GM12874 (cell line): ENCODE data around the gene GPR61.

ENCODE experiments used
- TF ChIP-seq, protein P1 (sequence below): IDR thresholded peaks from 2 replicates; pipeline ENCODE4 v1.5.1; 2011; ENCODE audit warnings: low read depth, mild to moderate bottlenecking, control low read depth, low read length, moderate library complexity; ENCODE audit not compliant: insufficient read depth

Gene GPR61, protein sequence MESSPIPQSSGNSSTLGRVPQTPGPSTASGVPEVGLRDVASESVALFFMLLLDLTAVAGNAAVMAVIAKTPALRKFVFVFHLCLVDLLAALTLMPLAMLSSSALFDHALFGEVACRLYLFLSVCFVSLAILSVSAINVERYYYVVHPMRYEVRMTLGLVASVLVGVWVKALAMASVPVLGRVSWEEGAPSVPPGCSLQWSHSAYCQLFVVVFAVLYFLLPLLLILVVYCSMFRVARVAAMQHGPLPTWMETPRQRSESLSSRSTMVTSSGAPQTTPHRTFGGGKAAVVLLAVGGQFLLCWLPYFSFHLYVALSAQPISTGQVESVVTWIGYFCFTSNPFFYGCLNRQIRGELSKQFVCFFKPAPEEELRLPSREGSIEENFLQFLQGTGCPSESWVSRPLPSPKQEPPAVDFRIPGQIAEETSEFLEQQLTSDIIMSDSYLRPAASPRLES

DNA sequence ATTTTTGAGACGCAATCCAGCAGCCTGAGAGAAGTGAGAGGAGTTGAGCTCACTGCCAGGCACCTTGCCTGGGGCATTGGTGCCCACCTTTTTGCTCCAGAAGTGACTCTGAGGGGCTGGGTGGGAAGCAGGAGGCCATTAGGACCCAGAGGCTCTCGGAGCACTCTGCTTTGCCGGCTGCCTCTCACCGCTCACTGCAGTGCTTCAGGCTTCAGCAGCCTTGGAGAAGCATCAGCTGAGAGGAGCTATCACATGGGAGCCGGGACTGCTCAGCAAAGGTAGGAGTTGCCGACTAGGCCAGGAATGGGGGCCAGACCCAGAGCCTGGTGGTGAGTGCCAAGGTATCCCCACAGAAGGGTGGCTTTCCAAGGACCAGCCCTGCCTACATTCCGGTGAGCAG is at the start of gene GPR61:
TSS of gene GPR61 (plus strand) at position 197 of the 400 bp plus-strand sequence. CDS start 3,151 bp downstream, outside the sequence.
- TF ChIP-seq, protein P1, sequence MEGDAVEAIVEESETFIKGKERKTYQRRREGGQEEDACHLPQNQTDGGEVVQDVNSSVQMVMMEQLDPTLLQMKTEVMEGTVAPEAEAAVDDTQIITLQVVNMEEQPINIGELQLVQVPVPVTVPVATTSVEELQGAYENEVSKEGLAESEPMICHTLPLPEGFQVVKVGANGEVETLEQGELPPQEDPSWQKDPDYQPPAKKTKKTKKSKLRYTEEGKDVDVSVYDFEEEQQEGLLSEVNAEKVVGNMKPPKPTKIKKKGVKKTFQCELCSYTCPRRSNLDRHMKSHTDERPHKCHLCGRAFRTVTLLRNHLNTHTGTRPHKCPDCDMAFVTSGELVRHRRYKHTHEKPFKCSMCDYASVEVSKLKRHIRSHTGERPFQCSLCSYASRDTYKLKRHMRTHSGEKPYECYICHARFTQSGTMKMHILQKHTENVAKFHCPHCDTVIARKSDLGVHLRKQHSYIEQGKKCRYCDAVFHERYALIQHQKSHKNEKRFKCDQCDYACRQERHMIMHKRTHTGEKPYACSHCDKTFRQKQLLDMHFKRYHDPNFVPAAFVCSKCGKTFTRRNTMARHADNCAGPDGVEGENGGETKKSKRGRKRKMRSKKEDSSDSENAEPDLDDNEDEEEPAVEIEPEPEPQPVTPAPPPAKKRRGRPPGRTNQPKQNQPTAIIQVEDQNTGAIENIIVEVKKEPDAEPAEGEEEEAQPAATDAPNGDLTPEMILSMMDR = no peak

DNA sequence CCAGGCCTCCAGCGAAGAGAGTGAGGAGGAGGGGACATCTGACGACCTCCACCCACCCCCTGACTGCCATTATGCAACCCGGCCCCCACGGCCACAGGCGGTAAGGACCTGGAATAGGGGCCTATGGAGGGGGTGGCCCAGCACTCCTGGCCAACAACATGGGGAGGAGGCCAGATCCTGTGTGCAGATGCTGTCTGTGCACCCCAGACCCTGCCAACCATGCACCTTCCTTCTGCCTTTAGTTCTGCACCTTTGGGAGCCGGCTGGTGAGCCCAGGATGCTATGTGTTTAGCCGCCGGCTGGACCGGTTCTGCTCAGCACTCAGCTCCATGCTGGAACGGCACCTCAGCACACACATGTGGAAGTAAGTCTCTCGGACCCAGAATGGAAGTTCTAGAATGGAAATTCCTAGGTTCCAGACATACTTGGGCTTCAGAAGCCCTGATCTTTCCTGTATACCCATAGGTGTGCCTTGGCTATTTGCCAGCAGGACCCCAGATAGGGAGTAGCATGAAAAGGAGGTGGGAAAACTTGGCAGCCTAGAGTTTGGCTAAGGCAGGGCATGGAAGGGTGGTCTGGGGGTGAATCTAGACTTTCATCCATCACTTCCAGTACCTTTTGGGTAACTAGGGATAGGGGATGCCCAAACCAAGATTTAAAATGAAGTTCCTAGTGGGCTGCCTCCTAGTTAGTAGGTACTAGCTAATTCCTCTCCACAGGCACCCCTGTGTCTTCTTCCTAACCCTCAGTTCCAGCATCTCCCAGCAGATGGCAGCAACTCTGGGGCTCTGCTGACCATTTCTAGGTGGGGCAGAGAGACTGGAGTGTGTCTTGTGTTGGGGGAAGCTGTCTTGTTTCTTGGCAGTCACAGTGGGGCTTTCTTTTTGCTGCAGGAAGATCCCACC is 49.4 kb upstream of the GPR61 start:
- TF ChIP-seq, protein P1 = peak; percentile 86

DNA sequence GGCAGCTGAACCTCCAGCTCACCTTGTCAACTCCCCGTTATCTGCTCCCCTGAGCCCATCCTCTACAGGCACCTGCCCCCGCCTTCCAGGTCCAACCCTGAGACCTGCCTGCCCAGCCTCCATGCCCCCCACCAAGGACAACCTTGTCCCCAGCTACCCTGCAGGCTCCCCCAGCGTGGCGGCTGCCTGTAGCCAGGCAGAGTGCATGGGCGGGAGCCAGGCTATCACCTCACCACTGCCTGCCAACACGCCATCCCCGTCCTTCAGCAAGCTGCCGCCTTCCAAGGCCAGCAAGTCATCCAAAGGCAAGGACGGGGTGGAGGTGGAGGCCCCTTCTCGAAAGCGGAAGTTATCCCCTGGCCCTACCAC is 48.8 kb upstream of the GPR61 start:
- TF ChIP-seq, protein P1 = no peak

DNA sequence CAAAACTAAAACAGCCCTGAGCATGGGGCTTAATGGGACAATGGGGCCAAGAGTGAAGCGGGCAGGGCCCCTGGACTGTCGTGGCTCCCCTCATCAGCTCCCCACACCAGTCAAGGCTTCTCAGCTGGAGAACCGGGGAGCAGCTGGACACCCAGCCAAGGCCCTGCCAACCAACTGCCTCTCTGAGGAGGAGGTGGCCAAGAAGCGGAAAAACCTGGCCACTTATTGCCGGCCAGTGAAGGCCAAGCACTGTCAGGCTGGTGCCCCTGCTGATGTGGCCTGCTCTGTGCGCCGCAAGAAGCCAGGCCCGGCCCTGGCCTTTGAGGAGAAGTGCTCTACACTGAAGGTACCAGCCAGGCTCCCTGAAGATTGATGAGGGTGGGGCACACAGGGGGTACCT is 48.3 kb upstream of the GPR61 start:
- TF ChIP-seq, protein P1 = no peak

DNA sequence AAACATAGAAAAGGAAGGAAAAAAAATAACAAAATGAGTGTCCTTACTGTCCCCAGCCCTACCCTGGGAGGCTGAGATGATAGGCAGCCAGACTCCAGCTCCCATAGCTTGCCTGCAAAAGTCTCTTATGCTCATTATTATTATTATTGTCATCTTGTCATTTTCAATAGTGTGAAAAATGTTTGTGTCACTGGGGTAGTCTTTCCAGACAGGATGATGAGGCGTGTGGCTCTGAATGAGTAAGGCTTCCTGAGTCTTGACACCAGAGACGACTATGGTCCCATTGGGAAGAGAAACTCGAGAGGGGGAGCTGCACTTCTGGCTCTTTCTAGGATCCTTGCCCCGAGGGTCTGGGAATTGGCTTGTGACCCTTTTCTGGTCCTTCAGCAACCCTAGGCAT is 46.9 kb upstream of the GPR61 start:
- TF ChIP-seq, protein P1 = no peak

DNA sequence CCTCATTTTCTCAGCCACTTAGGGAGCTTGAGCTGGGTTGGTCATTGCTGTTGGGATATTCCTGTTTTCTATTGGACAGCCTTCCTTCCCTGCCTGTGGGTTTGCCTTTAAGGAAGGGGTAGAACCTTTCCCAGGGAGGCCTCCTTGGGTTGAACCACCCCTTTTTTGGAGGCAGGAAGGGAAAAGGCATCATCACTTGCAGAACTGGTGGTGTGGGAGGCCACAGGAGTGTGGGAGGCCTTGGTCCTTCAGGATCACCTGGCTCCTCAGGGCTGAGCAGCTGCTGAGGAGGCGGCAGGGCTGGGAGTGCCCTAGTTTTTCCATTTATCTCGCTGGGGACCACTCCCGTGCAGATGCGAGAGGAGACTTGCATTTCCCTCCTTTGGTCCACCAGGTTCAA is 46.4 kb upstream of the GPR61 start:
- TF ChIP-seq, protein P1 = no peak
